GM19395 (cell line): ENCODE data around the gene KRT37.
"Not testable (repeated sequence)": the region's sequence is repeated elsewhere in the genome, so short reads cannot be mapped to it uniquely, and the experiment has no call there.

ENCODE experiments used
- ATAC-seq: cut with Tn5 transposase; IDR thresholded peaks from one replicate; pipeline ENCODE4 v1.9.1; 2021; ENCODE audit warnings: mild to moderate bottlenecking, moderate library complexity; ENCODE audit not compliant: unreplicated experiment

The KRT37 gene

DNA sequence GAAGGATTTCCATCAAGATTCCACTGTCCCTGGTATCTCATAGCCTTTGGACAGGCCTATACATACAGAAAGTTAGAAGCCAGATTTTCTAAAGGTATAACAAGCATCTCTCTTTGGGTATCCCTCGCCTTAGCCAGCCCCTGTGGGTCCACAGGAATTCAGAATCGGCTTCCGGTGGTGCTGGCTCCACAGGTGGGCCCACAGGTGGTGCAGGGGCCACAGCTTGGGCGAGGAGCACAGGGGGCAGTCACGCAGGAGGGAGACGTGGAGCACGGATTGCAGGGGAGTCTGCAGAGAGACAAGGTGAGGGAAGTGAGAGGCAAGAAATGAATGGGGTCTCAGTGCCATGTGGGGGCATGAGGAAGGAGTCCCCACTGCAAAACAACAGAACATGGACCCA is 12.9 kb upstream of the KRT37 start:
- no peak for ATAC-seq

DNA sequence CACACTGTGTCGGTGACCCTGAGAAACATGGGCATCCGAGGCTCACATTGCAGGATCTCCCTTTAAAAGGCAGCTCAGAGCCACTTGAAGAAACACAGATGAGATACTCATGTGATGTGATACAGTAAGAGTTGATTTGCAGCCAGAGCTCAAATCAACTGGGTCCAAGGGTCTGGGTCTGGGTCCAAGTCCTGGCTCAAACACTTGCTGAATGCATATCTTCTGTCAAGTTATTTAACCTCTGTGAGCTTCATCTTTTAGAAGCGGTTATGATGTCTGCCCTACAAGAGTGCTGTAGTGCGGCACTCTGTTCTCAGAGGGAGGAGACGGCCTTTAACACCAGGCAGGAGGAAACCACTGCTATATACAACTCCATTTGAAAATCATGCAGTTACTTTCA is 10.0 kb upstream of the KRT37 start:
- ATAC-seq: no peak

DNA sequence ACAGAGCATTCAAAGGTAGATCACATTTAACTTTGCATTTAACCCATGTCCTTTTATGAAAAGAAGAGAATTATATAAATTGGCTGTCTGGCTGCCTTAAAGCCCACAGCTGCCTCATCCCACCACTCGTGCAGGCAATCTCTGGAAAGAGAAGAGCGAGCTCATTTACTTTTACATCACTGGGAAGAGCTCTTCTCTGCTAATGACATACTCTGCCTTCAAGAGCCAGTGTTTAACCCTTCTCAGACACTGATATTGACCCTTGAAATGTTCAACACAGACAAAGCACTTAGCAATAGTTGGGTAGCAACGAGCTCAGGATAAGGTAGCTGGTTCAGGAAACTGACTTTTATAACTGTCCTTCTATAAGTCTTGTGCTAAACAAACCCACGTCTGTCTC is 9.6 kb upstream of the KRT37 start:
- ATAC-seq: no peak

DNA sequence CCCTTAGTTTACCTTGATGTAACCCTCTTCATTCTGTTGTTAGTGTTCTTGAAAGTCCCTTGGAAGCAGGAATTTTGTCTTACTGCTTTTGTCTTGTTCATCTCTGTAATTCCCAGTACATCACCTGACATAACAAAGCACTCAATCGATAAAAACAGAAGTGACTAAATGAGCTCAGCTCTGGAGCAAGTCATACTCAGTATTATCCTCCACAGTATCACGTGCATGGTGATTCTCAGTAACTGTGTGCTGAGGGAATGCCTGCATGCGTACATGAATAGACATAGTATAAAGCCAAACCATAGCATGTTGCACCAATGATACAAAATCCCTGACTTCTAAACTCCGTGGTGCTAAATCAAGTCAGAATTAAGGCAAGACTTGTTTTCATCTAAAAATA is 9.2 kb upstream of the KRT37 start:
- no peak for ATAC-seq

DNA sequence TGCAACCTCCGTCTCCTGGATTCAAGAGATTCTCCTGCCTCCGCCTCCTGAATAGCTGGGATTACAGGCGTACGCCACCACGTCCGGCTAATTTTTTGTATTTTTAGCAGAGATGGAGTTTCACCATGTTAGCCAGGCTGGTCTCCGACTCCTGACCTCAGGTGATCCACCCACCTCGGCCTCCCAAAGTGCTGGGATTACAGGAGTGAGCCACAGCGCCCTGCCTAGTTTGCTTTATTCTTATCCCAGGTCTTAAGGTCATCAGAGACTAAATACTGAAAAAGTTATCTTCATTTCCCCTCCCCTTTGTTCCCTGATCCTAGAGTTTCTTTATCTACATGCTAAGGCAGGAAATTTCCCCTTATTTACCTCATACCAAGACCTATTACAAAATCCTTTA is 6.0 kb upstream of the KRT37 start:
- ATAC-seq: not testable (repeated sequence)

DNA sequence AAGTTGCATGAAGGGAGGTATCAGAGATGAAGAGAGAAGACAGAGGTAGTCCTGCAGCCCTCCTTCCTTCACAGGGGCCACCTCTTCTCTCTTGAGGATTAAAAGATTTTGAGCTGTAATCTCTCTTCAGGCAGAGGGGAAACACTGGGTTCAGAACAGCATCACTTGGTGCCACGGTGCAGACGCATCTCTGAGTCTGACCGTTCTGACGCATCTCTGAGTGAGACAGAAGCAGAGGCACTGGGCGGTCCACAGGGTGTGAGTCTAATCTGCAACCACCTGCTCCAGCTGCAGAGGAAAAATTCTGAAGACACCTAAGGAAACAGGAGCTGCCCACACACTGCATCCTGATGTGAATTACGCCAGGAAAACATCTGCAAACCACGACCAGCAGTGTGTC is 5.3 kb upstream of the KRT37 start:
- no peak for ATAC-seq

DNA sequence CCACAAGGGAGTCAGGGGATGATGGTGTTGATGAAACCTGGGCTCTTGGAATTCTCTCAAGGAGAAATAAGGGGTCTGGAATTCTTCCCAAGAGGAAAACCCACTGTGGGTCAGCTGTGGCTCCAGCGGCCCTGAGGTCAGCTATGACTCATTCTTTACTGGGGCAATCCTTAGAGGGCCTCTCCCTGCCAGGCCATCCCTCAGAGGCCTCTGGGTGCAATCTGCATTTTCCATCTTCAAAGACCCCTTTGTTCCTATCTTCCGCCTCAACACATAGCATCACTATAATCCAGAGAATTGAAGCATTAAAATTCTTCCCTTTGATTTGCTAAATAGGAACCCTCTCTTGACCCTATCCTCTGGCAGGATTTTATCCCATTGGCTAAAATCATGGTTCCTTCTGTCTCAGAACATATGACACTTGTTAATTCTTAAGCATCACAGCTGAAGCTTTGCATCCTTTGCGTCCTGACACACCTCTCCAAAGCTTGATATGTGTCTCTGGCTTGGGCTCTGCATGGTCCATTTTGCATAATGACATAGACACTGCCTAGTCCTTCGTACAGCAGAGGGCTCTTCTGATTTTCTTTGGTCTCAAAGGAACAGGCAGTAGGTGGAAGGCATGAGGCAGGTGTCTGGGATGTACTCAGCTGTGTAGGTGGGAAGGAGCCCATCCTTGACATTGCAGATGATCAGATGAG is 4.4 kb upstream of the KRT37 start:
- no peak for ATAC-seq

DNA sequence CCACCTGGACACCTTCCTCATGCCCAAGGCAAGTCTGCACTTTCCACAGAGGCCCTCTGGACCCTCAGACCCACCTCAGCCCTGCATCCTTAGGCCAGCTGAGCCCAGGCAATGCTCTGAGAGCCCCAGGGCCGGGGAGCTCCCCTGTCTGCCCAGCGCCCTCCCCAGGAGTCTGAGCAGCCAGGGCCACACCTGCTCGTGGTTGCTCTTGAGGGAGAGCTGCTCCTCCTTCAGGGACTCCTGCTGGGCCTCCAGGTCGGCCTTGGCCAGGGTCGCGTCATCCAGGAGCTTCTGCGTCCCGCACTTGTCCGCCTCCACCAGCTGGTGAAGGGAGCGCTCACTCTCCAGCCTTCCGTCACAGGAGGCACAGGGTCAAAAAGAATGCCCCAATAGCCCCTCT is 1.8 kb downstream of the KRT37 start:
- not testable (repeated sequence) for ATAC-seq

DNA sequence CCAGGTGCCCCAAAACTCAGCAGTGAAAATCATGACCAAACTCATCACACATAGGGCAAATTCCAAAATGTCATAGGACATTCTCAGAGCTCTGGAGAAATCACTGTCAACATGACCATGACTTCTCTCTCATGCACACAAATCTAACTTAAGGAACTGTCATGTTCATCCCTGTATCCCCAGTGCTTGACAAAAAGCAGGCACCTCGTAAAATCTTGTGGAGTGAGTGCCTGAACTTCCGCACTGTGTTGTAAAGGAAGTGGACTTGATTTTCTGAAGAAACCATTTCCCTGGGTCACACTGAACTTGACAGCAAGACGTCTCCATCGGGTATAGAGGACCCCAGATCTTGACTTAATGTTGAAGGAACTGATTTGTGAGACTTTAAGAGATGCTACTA is 2.8 kb downstream of the KRT37 start:
- ATAC-seq: no peak

DNA sequence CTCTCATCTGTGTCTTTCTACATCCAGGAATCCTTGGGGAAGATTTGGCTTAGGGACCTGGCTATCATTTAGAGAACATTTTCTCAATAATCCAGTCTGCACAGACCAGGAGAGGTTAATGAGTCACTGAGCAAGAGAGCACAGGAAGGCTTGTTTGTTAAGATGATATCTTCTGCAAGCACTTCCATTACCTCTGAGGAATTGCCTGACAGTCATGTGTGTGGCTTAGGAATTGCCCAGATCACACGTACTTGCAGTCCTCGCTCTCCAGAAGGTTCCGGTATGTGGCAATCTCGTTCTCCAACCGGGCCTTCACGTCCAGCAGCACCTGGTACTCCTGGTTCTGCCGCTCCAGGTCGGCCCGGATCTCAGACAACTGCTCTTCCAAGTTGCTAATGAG is 3.3 kb downstream of the KRT37 start:
- ATAC-seq: no peak

DNA sequence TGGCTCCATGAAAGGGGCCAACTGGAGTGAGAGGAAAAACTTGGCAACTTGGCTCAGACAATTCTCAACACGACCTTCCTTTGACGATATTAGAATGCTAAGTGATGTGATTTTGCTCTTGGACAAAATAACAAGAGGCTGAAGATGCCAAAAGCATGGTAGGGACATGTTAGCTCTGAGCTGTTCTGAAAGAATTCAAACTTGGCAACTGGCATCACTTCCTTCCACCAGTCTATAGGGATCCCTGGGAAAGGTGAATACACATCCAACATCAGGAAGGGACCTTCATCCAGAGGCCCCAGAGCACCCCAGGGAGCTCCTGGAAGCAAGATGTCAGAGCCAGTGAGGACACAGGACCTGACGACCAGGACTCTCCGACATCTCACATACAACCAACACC is 4.3 kb downstream of the KRT37 start:
- ATAC-seq: no peak

DNA sequence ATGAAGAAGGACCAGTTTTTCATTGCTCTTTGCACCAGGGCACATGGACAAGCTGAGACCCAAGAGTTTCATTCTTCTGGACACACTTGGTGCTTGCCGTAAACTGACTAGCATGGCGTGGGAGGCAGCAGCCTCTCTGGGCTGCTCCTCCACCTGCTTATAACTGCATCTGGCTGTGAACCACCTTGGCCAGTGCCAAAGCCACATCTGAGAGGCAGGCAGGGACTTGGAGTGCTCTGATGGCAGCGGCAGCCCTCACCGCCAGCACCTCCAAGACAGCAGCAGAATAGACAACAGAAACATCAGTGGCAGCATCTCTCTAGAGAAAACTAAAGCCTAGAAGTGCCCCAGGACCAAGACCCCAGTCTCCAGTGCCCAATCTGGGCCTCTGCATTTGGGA is 4.7 kb downstream of the KRT37 start:
- no peak for ATAC-seq

DNA sequence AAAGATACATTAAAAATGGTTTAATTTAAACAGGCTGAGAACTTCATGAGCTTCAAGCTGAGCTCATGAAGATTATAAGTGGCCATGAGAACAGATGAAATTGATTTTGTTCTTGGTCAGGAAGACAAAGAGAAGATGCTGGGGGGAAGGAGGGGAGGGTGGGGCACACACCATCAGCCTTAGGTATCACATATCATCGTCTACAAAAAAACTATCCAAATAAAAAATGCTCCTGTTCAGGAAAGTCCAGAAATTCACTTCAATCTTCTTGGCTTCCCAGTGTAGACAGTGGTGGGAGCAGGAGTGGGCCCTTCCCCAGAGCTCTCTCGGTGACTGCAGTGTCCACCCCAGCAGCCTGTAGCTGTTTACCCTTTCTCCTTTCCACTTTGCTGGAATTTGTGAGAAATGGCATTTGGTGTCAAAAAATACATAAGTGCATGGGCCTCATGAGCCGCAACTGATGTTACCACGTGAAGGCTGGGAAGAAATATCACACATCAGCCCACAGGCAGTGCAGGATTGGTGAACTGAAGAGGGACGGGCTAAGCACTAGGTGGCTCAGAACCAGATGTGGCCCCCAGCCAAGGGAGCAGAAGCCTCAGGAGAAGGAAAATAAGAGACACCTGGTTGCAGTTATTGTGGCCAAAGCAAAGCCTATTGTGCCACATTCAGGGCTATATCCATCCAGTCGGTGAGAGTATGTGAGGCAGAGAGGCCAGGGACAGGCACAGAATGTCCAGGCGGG is 6.1 kb downstream of the KRT37 start:
- no peak for ATAC-seq

DNA sequence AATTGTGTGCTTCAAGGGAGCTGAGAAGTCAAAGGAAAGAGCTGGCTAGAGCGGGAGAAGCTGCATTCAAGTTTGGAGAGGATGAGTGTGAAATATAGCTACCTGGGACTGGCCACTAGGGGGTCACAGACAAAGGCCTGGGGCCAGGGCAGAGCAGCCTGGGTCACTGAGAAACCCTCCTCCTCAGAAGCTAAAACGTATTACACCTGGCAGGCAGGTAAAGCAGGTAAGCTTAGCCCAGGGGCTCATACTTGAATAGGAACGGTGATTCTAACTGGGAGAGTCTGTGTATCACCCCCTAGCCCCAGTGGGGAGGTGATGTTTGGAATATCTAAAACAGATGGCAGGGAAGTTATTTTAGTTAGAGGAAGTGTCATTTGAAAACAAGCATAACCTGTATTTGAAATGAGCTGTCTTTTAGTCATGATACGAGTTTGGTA is 6.8 kb downstream of the KRT37 start:
- ATAC-seq: no peak

DNA sequence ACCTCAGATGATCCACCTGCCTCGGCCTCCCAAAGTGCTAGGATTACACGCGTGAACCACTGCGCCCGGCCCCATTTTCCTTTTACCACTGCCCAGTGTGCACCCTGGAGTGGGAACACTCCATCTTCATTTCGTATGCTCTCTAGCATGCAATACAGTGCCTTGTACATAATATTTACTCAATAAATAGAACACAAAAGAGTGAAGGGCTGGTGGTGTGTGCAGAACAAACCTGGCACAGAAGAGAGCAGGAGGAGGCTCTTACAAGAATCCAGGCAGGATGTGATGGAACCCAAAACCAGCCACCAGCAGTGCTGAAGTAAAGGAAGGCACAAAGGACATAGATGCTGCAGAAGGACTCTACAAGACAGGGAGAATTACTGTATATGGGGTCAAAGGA is 7.3 kb downstream of the KRT37 start:
- ATAC-seq: no peak

DNA sequence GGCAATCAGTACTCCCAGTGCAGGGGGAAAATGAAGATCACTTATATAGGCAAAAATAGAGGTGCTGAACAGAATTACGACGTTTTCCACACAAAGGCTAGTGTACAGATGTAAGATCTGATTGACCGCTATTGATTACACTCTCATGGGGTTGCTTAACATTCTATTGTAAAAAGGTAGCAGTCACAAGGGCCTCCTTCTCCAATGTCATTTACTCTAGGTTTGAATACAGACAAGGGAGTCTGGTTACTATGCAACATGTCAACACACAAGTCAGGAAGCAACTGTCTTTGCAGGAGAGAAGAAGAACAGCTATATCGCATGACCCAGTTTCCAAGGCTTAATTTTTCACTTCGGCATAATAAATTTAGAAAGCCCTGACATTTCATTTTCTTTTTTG is 7.9 kb downstream of the KRT37 start:
- no peak for ATAC-seq

DNA sequence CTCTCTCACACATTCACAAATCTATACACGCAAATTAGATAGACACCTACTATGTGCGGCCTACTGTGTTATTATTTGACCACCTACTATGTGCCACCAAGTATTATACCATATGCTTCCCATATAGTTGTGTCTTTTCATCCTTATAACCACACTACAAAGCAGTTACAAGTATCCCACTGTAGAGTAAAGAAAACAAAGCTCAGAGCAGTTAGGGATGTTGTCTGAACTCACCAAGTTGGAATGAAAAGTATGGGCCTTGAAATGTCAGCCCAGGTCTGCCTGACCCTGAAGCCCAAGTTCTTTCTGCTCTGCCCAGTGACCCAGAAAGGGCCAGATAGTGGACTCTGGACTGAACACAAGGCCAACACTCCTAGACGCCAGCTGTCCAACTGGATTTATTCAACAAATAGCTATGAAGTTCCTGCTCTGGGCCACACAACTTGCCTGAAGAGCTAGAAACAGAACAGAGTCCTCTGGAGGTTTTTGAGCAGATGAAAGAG is 8.5 kb downstream of the KRT37 start:
- no peak for ATAC-seq

DNA sequence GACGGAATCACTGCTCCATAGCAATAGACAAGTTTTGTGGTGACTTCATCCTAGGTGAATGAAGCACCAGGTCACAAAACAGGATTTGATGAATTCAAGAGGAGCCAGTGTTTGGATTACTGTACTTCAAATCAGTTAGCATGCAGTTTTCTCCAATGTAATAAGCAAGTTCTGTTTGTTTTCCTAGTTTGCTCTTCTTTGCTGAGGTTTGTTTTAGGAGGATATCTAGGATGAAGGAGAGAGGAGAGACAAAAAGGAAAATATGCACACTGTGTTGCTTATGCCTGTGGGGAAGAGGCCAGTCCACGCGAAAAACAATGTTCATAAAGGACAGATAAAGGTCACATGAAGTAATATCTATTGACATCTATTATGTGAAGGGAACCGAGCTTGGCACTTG is 9.0 kb downstream of the KRT37 start:
- ATAC-seq: no peak

DNA sequence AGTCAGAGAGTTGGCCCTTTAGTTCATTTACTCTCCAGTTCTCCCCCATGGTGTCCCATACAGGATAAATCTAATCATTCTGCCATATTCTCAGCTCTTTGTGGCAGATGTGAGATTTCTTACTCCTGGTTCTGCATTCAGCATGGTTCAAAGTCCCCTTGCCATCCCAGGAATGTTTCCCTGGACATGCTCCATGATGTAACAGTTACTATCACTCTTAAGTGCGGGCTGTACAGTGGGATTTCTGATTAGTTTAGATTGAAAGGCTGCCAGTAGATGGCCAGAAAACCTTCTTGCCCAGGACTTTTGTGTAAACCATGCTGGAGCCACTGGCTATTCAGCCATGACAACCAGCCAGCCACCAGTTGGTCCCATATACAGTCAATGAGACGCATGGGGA is 10.4 kb downstream of the KRT37 start:
- ATAC-seq: no peak

DNA sequence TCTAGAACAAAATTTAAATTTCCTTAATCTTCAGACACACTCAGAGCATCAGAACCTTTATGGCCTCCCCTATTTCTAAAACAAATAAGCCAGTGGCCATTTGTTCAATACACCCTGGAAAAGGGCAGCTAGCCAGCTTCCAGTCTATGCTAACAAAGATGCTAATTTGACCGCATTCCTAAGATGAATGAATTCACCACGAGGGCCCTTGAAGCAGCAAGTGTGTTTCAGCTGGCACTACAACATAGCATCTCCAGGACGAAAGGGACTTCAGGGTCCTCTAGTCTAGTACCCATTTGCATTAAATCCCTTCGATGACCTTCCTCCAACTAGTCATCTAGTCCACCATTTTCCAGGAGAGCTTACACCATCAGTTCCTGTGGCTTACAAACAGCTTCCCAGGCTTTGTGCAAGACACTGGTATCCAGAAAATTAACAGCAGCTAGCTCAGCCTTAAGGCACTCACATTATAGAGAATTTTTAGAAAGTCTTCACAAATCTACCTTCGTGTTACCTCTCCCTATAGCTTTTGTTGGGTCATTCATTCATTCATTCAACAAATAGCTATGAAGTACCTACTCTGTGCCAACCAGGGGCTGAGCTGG is 10.9 kb downstream of the KRT37 start:
- no peak for ATAC-seq

DNA sequence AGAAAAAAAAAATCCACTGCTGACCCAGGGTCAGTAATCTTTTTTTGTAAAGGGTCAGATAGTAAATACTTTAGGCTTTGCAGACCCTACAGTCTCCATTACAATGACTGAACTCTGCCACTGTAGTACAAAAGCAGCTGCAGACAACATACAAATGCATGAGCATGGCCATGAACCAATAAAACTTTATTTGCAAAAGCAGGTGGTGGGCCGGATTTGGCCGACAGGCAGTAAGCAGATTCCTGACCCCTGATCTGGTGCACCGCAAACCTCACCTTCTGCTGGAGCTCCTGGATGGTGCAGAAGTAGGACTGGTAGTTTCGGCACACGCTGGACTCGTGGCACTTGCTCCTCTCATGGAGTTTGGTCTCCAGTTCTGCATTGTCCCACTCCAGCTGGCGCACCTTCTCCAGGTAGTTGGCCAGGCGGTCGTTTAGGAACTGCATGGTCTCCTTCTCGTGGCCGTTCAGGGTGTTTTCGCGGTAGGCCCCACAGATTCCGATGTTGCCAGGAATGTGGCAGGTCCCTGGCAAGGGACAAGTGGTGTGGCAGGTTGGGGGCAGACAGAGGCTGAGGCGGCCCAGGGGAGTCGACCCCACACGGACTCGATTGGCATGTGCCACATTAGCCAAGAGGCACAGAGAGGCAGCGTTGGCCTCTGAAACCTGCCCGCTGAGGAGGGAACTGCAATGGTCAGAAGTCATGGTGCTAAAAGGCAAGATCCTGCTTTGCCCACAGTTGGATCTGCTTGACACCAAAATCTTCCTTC is 13.1 kb downstream of the KRT37 start:
- ATAC-seq: no peak
